HG02840 (cell line): Measurements from ENCODE around the gene EGLN3.
"Not testable (repeated sequence)": the region's sequence is repeated elsewhere in the genome, so short reads cannot be mapped to it uniquely, and the experiment has no call there.

ENCODE experiments used
- ATAC-seq: cut with Tn5 transposase; IDR thresholded peaks from one replicate; pipeline ENCODE4 v1.9.1; 2021; ENCODE audit warnings: mild to moderate bottlenecking, moderate library complexity, moderate number of reproducible peaks; ENCODE audit not compliant: unreplicated experiment, low FRiP score

The EGLN3 gene

DNA sequence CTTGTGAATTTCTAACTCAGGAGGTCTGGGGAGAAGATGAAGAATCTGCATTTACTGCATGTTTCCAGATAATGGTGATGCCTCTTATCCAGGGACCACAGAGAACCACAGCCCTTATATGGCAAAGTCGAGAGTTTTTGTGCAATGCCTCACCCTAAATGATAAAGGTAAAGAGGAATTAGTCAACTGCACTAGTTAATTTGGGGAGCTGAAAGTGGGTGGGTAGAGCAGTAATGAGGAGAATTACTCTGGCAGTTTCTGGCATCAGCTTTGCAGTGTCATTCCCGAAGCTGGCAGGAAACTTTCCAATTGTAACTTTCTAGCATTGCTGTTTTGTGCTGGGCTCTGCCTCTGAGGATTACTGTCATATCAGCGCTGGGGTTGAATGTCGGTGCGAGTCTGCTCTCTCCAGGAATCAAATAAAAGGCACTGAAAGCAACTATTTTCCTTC lies 10.3 kb downstream of the EGLN3 start:
- ATAC-seq = no peak

DNA sequence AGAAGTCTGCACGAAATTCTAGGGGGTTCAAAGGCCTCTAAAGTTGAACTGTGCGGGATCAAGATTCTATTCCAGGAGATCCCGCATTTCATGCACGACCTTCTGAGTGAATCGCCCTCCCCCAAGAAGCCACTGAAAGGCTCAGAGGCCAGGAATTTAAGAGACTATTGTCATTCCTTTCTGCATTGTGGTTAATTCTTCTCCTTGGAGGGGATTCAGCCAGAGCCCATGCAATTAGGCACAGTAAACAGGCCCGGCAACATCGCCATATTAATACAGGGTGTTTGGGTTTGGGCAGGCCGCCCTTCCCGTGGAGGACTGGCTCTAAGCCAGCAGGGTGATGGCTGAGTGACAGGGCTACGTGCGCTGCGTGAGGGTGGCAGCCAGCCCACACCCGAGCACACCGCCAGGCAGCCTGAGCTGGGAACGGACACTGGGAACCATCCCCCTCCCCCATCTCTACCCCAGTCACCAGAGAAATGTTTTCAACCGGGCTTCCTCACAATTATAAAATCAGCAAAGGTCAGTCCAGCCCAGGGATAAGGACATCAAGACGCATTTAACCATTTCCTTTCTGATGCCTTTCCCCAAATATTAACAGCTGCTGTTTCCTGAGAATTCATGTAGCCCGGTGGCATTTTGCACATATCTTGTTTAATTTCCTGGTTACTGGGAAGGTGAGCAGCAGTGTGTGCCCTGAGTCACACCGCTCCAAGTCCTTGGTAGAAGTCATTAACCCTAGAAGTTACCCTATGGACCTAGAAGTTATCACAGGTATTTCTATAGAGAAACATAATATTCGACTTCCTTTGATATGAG lies 12.5 kb downstream of the EGLN3 start:
- ATAC-seq = no peak

DNA sequence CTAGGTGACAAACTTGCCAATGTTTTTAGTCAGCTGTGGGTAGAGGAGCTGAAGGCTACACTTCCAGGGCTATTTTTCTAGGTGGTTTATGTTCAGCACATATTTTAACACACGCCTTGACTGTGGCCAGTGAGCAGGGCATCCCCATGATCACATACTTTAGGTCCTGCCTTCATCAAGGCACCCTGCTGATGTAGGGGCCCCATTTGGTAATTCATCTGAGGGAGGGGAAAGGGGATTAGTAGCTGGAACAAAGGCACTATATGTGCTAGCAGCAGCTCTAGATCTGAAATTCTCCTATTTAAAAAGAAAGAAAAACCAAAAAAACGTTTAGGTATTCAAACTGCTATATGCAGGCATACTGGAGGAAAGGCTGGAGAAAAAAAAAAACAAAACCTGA lies 14.5 kb downstream of the EGLN3 start:
- ATAC-seq = no peak

DNA sequence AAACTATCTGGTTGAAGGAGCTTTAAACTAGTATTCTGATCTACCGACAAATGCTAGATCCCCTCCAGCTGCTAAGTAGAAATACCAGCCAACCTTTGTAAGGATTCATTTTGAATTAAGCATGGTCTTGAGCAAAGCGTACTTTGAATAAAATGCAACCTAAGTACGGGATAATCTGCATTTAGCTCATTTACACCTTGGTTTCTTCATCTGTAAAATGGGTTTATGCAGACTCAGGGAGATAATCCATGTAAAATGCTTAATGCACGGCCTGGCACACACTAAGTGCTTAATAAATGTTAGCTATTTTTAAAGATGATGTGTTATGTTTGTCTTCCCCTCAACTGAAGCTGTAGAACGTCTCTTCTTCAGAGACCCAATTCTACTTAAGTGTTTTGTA lies 15.9 kb downstream of the EGLN3 start:
- no peak for ATAC-seq

DNA sequence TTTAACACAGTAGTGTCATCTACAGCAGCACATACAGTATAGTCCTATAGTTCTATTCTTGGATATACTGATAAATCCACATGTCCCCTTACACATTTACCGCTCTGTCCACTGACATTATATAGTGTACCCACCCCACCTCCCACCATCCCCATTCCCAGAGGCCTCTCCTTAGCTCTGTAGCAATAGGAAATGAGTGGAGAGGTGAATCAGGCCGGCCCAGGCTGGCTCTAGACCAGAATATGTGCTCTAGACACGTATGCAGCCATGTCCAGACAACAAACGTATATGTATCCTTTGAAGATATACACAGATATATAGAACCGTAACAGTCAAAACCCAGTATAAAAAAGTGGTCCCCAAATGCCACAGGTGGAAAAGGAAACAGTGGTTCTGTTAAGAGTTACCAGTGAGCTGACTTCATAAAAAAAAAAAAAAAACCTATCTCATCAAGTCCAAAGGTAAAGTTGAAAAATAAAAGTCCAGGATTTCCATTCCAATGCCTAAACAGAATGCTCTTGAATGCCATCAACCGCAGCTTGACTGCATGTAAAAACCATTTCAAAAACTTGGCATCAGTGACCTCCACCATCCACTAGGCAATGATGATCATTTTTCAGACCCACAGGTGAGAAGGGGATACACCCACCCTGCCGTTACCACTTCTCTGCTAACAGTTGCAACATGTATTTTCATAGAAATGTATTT lies 16.7 kb downstream of the EGLN3 start:
- ATAC-seq = no peak

DNA sequence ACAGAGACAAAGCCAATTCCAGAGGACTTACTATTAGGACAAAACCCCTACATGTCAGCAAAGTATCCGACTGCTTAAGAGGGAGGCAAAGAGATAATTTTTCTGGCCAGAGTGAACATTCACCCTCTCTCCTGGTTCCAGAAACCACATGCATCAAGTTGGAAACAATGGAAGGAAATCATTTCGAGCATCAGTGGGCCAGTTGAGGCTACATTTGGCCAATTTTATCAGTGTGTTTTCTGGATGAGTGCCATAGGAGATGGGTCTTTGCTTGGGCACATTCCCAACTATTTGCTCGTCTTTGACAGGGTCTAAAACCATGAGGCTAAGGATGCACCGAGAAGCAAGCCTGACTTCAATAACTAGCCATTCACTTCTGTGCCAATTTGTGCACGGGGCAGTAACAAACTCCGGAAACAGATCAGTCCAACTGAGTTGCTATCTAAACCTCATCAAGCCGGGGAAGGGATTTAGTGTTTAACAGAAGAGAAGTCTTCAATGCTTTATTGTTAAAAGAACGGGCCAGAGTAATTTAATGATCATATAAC lies 17.4 kb downstream of the EGLN3 start:
- no peak for ATAC-seq

DNA sequence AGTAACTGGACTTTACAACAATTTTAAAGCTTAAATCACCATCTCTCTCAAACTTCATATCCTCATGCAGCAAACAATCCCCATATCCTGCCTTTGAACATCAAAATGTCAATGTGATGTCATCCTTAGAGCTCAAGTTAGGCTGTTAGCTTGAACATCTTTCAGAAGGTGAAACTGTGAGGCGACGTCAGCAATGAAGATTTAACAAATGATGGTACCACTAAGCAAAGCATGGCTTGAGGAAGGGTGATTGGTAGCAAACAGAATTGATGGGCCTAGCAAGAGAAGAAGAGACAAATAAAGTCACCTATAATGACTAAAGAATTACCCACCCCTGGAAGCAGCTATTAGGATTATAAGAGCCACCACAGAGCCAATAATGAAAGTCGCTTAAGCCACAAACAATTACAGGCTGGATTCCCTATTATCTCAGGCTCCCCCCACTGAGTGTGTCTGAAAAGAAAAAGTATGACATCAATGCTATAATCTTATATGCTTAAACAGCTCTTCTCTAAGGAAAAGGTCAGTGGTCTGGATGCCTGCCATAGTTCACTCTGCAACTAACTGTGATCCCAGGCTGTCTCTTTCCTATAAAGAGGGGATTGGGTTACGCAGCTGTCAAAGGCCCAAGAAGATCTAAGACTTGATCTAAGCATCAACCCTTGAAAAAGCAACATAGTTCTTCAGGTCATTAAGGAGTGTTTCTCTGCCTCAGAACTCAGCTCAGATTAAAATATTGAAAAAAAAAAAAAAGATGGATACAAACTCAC lies 18.1 kb downstream of the EGLN3 start:
- ATAC-seq = no peak

DNA sequence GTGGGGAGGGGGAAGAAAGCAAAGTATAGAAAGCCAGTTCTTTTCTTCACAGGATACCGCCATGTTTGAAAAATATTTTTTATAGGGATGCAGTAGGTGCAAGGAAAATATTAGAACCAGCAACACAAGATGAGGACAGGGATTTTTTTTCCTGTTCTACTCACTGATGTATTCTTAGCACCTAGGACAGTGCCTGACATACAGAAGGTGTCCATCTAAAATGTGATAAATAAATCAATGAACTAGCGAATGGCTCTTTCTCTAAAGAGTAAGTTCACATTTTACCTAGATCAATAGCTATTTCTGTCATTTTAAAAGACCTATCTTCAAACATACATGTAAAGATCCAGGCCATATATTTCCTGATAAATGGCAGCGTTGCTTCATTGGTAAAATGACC lies 18.8 kb downstream of the EGLN3 start:
- no peak for ATAC-seq

DNA sequence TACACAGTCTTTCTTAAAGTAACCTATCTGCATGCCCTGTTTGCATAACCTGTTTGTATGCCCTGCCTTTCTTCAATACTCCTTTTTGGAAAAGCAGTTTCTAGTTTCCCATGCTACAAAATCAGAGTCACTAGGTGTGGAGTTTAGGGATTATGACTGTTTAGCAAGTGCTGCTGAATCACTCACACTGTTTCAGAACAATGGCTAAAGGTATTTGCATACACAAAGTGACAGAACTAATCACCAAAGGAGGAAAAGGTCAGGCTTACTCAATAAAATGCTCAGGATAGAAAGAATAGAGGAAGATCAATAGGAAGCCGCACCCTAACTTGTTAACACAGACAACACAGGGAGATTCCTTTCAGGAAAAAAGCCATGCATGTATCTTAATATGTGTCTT lies 19.4 kb downstream of the EGLN3 start:
- no peak for ATAC-seq

DNA sequence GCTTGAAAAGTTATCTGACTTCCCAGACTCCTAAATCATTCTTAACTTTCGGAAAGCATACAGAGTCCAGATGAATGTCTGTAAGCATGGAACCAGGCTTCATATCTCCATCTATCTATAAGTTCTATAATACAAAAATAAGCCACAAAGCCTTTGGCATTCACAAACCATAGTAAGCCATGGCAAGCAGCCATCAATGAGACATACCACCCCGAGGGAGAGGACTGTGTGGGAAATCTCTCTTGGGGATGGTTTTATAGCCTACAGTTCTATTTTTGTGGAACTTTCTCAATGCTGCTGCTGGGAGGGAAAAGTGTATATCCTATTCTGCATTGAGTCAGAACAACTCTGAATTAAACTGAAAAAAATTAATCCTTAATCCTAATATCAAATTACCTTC lies 20.4 kb downstream of the EGLN3 start:
- no peak for ATAC-seq

DNA sequence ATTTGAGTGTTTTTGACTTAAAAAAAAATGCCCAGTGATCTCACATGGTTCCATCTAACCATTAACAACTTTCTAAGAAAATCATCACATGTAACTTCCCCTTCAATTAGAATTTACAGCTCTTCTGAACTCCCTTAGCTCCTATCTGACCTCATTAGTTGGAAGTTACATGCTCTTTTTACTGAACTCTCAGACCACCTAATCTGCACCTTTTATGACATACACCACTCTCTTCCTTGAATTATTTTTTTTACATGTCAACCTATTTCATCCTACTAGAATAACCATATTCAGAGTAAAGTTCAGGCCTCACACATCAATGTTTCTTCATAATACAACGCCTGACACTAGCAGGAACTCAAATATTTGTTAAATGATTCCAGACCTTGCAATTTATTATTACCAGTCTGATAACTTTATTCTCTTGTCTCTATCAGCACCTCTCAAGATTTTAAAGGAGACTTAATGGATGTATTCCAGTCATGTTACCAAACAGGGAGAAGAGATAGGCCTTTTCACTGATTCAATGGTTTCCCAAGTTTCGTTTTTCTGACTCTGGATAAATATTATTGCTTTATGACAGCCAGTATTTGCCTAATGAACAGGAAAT lies 21.0 kb downstream of the EGLN3 start:
- ATAC-seq = no peak

DNA sequence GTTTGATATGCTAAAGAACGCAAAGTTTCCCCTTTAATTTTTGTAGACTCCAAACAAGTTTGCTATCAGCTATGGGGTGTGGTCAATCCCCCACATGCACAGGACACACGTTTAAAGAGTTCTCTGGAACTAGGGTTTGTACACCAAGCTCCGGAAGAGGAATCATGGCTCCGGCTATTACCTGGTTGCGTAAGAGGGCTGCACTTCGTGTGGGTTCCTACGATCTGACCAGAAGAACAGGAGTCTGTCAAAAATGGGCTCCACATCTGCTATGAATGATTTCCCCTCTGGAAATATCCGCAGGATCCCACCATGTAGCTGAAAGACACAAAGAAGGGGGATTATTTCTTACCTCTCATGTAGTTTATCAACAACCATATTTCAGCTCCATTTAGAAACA lies 22.0 kb downstream of the EGLN3 start:
- ATAC-seq = no peak

DNA sequence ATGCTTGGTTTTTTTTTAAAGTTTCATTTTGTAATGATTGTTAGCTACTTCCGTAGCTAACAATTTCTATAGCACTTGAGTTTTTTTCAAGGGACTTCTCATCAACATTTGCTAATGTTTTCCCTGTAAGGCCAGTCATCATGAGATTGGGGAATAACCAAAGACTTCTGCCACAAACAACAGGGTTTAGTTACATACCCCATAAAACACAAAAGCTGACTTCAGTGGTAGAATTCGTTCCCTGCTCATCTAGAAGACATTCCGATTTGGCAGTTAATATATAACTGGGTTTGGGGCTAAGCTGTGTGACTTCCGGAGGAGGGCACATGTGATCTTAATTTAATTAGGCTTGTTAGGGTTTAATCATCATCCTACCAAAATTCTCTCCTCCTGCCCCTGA lies 22.9 kb downstream of the EGLN3 start:
- no peak for ATAC-seq

DNA sequence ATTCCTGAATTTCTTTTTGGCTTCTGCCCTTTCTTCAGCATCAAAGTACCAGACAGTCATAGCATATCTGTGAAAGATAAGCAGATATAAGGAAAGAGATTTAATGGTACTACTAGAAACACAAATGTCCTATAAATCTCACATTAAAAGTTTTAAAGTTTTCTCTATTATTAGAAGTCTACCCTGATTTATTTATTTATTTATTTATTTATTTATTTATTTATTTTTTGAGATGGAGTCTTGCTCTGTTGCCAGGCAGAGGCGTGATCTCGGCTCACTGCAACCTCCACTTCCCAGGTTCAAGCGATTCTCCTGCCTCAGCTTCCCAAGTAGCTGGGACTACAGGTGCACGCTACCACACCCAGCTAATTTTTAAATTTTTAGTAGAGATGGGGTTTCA lies 23.9 kb downstream of the EGLN3 start:
- not testable (repeated sequence) for ATAC-seq

DNA sequence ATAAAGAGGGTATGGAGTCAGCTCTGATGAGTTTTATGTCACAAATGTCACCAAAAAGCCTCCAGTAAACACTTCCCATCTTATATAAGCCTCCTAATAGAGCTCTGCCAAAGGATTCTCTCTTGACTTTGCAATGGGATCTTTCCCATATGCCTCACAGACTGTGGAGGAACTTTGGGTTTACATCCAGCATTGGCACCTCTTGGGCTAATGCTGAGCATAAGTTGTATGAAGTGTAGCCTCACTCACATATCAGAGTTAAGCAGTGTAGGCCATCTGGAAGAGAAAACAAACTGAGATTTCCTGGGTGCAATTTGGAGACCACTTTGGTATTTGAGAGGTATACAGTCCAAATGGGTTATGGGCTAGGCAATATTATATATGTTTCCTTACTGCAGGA lies 24.9 kb downstream of the EGLN3 start:
- no peak for ATAC-seq

DNA sequence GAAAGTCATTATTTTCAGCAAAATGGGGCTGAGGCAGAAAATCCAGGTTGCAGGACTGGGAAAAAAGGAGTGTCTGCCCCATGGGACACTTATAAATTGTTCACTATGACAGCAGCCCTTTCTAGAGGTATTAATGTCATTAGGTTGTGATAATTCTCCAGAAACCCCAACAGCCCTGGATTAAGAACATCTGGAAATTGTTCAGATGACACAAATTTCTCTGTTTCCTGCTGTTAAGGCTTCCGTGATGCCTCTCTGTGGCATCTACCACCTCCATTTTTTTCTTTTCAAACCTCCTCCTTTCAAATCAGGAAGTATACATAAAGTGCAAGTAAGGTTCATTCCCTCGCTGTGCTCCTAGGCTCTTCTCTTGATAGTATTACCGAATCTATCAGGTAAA lies 25.6 kb downstream of the EGLN3 start:
- no peak for ATAC-seq

DNA sequence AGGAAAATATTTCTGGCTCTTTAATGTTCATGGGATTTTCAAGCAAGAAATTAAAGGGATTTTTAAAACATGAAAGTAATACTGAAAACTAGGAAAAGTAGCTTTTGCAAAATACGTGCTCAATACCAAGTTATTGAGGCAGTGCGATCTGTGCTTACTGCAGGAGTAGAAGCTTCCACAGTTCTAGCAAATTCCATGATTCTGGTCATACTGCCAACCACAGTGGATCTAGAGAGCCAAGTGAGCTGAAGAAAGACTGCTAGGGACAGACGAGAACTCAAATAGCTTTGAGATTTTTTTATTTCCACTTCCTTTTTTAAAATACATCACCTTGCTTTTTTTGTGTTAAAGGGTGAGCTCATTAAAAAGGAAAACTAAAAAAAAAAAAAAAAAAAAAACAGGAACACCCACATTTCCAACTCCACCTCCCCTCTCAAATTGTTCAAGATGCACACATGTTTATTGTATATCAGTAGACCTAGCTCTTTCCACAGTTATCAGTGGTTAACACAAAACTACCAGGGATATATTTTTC lies 26.2 kb downstream of the EGLN3 start:
- ATAC-seq = no peak

DNA sequence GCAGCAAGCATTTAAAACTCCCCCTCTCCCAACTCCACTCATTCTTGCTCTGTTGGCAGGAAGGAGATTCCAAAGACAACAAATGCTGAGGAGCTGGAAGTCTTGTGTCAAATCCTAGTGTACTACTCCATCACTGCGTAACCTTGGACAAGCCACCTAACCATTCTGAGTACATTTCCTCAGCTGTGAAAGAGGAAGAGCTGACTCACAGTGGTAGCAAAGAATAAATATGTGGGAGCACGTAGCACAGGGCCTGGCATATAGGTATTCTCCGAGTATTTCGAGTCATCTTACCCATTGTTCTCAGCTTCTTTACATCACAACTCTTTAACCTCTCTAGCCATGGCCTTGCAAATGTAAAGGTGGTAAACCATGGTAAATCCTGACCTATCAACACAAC lies 28.7 kb downstream of the EGLN3 start:
- no peak for ATAC-seq

DNA sequence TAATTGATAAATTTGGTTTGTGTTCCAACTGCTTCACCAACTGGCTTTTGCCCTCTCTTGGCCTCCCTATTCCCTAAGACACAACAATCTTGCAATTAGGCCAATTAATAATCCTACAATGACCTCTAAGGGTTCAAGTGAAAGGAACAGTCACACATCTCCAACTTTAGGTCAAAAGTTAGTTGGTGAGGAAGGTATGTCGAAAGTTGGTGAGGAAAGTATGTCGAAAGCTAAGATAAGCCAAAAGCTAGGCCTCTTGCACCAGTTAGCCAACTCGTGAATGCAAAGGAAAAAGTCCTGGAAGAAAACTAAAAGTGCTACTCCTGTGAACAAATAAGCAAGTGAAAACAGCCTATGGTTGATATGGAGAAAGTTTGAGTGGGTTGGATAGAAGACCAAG lies 32.6 kb downstream of the EGLN3 start:
- ATAC-seq = no peak

DNA sequence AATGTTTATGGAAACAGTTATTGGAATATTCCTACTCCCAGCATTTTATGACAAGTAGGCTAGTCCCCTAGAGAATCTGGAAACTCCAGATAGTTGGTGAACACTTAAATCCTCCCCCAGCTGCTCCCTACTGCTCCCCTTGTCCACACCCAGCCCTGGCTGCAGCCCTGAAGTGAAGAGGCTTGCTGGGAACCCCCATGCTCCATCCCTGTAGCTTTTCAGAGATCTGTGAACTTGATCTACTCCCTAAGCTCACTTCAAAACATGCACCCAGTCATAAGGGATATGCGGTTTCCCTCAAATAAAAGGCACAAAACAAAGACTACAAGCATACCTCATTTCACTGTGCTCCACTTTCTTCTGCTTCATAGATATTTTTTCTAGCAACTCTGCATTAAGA lies 33.2 kb downstream of the EGLN3 start:
- no peak for ATAC-seq
